NB4 (cell line): Measurements from ENCODE around the gene VPS36.

Experiments used
- CTCF ChIP-seq: IDR thresholded peaks from one replicate; pipeline ENCODE4 v1.5.1; 2012; ENCODE audit warnings: low read depth, low read length
- MAX ChIP-seq: IDR thresholded peaks from 2 replicates; pipeline ENCODE4 v1.6.1; 2011; ENCODE audit warnings: low read depth, low read length
- MYC ChIP-seq: IDR thresholded peaks from 2 replicates; pipeline ENCODE4 v1.6.1; 2011; ENCODE audit warnings: low read depth, low read length
- POLR2A ChIP-seq: IDR thresholded peaks from 2 replicates; pipeline ENCODE4 v1.6.1; 2011; ENCODE audit warnings: mild to moderate bottlenecking; ENCODE audit not compliant: insufficient read length; ENCODE audit errors: extremely low read depth

- no peak for TF ChIP-seq CTCF
- no peak for TF ChIP-seq POLR2A
- no peak for TF ChIP-seq MYC
- no peak for TF ChIP-seq MAX
Measured at GRCh38 chr13:52432456-52432855, 18.0 kb downstream of the VPS36 start.
